Prostate gland (tissue), 2 donors: ENCODE data around the gene COL25A1. TPM values are rescaled to one million over a fixed set of nuclear protein-coding genes. Genes with fewer than 3 reads are reported as not detected.

Experiments used
- DNase-seq: peaks from one replicate; pipeline ENCODE4 v3.0.0-alpha.2; 2019; ENCODE audit warnings: low spot score
- H3K27ac ChIP-seq, 2 donors: fragments of 200-600 bp; sonication (generic); 2 replicates each; pipeline ENCODE4 v1.5.1; 2017 to 2019
- H3K27me3 ChIP-seq: fragments of 200-600 bp; sonication (generic); replicated peaks from 2 replicates; pipeline ENCODE4 v1.5.1; 2019; ENCODE audit not compliant: insufficient read depth
- H3K36me3 ChIP-seq, 2 donors: fragments of 200-600 bp; sonication (generic); 1 replicate in 1 of 2; 2 replicates in 1 of 2; pipeline versions ENCODE4 v1.5.1 to v1.8.1; 2017 to 2019
- H3K4me1 ChIP-seq: fragments of 200-600 bp; sonication (generic); replicated peaks from 2 replicates; pipeline ENCODE4 v1.5.1; 2019
- H3K4me3 ChIP-seq, 2 donors: fragments of 200-600 bp; sonication (generic); 2 replicates each; pipeline ENCODE4 v1.5.1; 2017 to 2019
- H3K9me3 ChIP-seq: fragments of 200-600 bp; sonication (generic); 2 replicates; pipeline ENCODE4 v1.5.1; 2017
- POLR2A ChIP-seq: fragments of 450-650 bp; IDR thresholded peaks from one replicate; pipeline ENCODE4 v1.6.1; 2016; ENCODE audit warnings: antibody characterized with exemption, mild to moderate bottlenecking
- POLR2AphosphoS5 ChIP-seq: sonication (generic); formaldehyde crosslinking; IDR thresholded peaks from one replicate; pipeline ENCODE4 v1.6.1; 2017; ENCODE audit warnings: antibody characterized with exemption
- WGBS: methylation state at CpG from one replicate; pipeline ENCODE4 v1.1.5; 2018; 5-methylcytosine and 5-hydroxymethylcytosine counted together
- intact Hi-C: fragments of 100-400 bp; cut with DNase I; formaldehyde crosslinking; loops from one replicate; pipeline ENCODE4 v1.14.2; 2022
- total RNA-seq, 2 donors: library from RNA; depleted of rRNA; stranded (reverse); fragments of >200 nt; gene quantifications; one replicate each; pipeline ENCODE4 v1.1.0, GENCODE V29; 2016
- TF ChIP-seq, protein P1 (sequence below), 4 experiments: fragments of 200-600 bp in 2 of 4; fragments of 450-650 bp in 2 of 4; sonication (generic) in 2 of 4; IDR thresholded peaks; 1 replicate in 3 of 4; 2 replicates in 1 of 4; pipeline ENCODE4 v1.5.1; 2016 to 2019; ENCODE audit warnings: antibody characterized with exemption in 4 of 4, mild to moderate bottlenecking in 2 of 4, moderate library complexity in 2 of 4

The COL25A1 gene
- total RNA-seq, 2 donors from 2014 or later: 0.73 to 2.8 TPM

DNA sequence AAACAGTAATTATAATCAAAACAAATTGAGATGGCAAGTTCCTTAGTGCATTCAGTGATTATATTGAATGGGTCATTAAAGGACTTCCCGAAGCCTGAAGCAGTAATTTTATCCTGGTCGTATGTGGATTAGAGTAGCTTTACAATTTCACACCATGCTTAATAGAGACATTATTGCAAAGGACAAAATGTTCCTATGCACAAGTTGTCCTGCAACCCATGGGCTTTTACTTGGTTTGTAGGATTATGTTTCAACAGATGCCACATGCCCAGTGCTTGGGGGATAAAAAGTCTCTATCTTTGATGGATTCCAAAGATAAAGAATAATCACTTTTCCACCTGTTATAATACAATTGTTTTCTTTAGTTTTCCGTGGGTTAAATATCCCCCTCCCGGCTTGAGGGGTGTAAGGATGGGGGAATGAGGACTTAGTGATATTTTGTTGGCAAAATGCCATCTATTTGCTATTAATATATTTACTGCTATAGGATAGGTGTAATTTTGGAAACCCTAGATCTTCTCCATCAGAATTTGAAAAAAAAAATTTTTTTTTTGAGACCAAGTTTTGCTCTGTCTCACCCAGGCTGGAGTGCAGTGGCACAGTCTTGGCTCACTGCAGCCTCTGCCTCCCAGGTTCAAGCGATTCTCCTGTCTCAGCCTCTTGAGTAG, 383.1 kb downstream of the COL25A1 start:
- Histone ChIP-seq H3K27ac (no peak overlapping the region), H3K9me3 (no peaks in the 10 kb centered on the region), H3K27me3 (no peaks in the 10 kb centered on the region), H3K4me3 (no peak overlapping the region), H3K36me3 (no peaks in the 10 kb centered on the region), H3K4me1 (no peaks in the 10 kb centered on the region)
- intact Hi-C loops: no loop called here
- 67% methylated on average over 5 of the region's 5 CpGs for whole genome bisulfite sequencing
- TF ChIP-seq, protein P1, sequence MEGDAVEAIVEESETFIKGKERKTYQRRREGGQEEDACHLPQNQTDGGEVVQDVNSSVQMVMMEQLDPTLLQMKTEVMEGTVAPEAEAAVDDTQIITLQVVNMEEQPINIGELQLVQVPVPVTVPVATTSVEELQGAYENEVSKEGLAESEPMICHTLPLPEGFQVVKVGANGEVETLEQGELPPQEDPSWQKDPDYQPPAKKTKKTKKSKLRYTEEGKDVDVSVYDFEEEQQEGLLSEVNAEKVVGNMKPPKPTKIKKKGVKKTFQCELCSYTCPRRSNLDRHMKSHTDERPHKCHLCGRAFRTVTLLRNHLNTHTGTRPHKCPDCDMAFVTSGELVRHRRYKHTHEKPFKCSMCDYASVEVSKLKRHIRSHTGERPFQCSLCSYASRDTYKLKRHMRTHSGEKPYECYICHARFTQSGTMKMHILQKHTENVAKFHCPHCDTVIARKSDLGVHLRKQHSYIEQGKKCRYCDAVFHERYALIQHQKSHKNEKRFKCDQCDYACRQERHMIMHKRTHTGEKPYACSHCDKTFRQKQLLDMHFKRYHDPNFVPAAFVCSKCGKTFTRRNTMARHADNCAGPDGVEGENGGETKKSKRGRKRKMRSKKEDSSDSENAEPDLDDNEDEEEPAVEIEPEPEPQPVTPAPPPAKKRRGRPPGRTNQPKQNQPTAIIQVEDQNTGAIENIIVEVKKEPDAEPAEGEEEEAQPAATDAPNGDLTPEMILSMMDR (IDR thresholded peaks at IDR 0.05): no peak
- TF ChIP-seq POLR2A (no peak), POLR2AphosphoS5 (no peak)
- DNase-seq: no peak

DNA sequence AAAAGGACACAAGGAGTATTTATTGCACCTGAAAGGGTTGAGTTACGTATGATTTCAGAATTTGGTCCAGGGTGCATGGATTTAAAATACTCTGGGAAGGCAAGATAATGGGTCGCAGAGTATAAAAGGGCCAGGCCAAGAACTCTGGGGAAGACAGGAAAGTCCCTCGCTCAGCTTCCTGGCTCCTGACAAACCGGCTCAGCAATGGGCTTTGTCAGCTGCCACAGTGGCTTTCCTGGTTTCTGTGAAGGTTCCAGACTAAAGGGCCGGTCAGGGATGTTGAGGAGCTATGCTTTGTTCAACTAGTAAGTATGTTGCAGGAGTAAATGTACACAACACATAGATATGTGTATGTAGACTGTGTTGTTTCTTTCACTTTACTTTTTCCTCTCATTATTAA, 385.2 kb downstream of the COL25A1 start:
- Histone ChIP-seq H3K27ac (no peak overlapping the region), H3K9me3 (no peaks in the 10 kb centered on the region), H3K27me3 (no peaks in the 10 kb centered on the region), H3K4me3 (no peak overlapping the region), H3K36me3 (no peaks in the 10 kb centered on the region), H3K4me1 (no peaks in the 10 kb centered on the region)
- TF ChIP-seq, protein P1 (IDR thresholded peaks at IDR 0.05): no peak
- no peak for TF ChIP-seq POLR2AphosphoS5
- no peak for TF ChIP-seq POLR2A
- no peak for DNase-seq
- WGBS: 62% methylated on average over 5 of the region's 5 CpGs
- intact Hi-C loops: no loop called here

DNA sequence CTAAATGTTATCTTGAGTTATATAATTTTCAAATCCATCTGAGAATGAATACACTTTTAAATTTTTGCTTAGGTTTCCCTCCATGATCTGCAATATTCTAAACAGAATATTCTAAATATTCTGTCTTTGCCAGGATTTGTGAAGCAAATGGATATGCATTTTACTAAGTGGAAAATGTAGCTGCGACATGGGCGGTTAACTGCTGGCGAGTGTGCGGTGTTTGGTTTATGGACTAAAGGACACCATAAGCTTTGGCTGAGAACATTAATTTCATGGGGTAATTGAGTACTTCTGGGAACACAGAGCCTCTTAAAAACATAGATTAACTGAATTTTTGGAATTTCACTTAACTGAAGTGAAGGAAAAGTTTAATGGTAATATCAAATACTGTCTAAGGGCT, 385.8 kb downstream of the COL25A1 start:
- no peaks in the 10 kb centered on the region for H3K36me3 ChIP-seq
- DNase-seq: no peak
- no peak overlapping the region for H3K4me3 ChIP-seq
- H3K4me1 ChIP-seq: no peaks in the 10 kb centered on the region
- intact Hi-C loops: no loop called here
- H3K27me3 ChIP-seq: no peaks in the 10 kb centered on the region
- 96% methylated on average over 4 of the region's 4 CpGs for WGBS
- H3K27ac ChIP-seq: no peak overlapping the region
- TF ChIP-seq POLR2A (no peak), POLR2AphosphoS5 (no peak)
- TF ChIP-seq, protein P1 (IDR thresholded peaks at IDR 0.05): no peak
- no peaks in the 10 kb centered on the region for H3K9me3 ChIP-seq

DNA sequence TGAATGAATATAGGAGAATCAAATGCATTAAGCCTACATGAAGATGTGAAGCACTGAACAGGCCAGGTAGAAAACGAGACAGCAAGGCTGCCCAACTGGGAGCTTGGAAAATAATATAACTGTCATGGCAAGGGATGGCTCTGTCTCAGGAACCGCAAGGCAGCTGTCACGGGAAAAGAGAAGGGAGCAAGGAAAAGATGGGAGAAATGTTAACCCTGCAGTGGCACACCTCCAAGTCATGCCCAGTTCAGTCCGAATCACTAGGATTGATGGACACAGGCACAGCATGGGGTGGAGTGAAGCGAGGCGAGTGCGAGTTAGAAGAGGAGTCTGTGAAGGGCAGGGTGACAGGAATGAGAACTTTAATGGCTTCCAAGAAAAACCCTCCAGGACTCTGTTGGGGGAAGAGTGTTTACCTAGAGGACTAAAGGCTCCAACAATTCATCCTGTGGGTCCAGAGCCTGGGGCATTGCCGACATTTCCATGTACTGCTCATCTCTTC, 395.5 kb downstream of the COL25A1 start:
- Histone ChIP-seq H3K4me1 (no peaks in the 10 kb centered on the region), H3K9me3 (no peaks in the 10 kb centered on the region), H3K4me3 (no peak overlapping the region), H3K27me3 (no peaks in the 10 kb centered on the region), H3K36me3 (no peaks in the 10 kb centered on the region), H3K27ac (no peak overlapping the region)
- intact Hi-C loops: no loop called here
- TF ChIP-seq POLR2AphosphoS5 (no peak), POLR2A (no peak)
- TF ChIP-seq, protein P1 (IDR thresholded peaks at IDR 0.05): no peak
- WGBS: 84% methylated on average over 8 of the region's 8 CpGs
- no peak for DNase-seq

DNA sequence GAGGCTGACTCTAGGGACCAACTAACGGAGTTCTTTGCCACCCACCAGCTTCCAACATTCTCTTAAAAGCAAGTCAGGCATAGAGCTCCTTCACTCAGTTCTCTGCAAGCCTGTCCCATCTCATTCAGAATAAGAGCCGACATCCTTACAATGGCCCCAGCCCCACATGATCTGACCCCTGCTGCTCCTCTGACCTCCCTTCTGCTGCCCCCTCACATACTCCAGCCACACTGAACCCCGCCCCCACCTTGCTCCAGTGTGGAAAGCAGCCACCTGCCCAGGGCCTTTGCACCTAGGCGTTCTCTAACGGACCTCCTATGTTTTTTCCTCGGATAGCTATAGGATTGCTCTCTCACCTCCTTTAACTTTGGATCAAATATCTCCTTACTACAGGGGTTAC, 396.5 kb downstream of the COL25A1 start:
- H3K27me3 ChIP-seq: no peaks in the 10 kb centered on the region
- no peak for DNase-seq
- 85% methylated on average over 6 of the region's 6 CpGs for WGBS
- no peaks in the 10 kb centered on the region for H3K4me1 ChIP-seq
- H3K4me3 ChIP-seq: no peak overlapping the region
- TF ChIP-seq, protein P1 (IDR thresholded peaks at IDR 0.05): no peak
- no peak for TF ChIP-seq POLR2AphosphoS5
- H3K36me3 ChIP-seq: no peaks in the 10 kb centered on the region
- no peak overlapping the region for H3K27ac ChIP-seq
- no peaks in the 10 kb centered on the region for H3K9me3 ChIP-seq
- intact Hi-C loops: no loop called here
